Choroid plexus epithelial cell (primary cell): ENCODE results near the gene TOMM70.

Source experiments
- DNase-seq: peaks from one replicate; pipeline ENCODE4 v3.0.0-alpha.2; 2010; ENCODE audit warnings: low read depth
- H3K4me3 ChIP-seq: 2 replicates; pipeline ENCODE4 v1.5.1; 2011; ENCODE audit warnings: low read depth, mild to moderate bottlenecking, control low read depth, low read length, moderate library complexity
- TF ChIP-seq, protein P1 (sequence below): conservative IDR thresholded peaks from 2 replicates; pipeline ENCODE4 v1.5.1; 2011; ENCODE audit warnings: low read depth, mild to moderate bottlenecking, control low read depth, inconsistent platforms, low read length, moderate library complexity

TOMM70 gene

DNA sequence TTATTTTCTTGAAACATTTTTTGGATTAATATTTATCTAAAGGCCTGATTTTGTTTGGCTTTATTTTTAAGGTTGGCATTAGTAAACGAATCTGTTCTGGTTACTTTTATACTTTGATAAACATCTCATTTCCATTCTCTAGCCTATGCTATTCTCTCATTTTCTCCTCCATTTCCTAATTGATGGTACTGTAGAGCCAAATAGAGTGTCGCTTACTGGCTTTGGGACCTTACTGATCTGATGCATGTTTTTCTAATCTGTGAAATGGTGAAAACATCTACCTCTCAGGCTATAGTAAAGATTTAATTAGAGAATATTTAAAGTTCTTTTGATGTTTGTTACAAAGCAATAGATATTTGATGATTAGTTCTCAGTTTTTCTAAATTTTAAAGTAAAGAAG lies 2.0 kb upstream of the TOMM70 start:
- no peak for DNase-seq
- H3K4me3 ChIP-seq, result peak overlapping the region; percentile 96
- TF ChIP-seq, protein P1, sequence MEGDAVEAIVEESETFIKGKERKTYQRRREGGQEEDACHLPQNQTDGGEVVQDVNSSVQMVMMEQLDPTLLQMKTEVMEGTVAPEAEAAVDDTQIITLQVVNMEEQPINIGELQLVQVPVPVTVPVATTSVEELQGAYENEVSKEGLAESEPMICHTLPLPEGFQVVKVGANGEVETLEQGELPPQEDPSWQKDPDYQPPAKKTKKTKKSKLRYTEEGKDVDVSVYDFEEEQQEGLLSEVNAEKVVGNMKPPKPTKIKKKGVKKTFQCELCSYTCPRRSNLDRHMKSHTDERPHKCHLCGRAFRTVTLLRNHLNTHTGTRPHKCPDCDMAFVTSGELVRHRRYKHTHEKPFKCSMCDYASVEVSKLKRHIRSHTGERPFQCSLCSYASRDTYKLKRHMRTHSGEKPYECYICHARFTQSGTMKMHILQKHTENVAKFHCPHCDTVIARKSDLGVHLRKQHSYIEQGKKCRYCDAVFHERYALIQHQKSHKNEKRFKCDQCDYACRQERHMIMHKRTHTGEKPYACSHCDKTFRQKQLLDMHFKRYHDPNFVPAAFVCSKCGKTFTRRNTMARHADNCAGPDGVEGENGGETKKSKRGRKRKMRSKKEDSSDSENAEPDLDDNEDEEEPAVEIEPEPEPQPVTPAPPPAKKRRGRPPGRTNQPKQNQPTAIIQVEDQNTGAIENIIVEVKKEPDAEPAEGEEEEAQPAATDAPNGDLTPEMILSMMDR, result no peak

DNA sequence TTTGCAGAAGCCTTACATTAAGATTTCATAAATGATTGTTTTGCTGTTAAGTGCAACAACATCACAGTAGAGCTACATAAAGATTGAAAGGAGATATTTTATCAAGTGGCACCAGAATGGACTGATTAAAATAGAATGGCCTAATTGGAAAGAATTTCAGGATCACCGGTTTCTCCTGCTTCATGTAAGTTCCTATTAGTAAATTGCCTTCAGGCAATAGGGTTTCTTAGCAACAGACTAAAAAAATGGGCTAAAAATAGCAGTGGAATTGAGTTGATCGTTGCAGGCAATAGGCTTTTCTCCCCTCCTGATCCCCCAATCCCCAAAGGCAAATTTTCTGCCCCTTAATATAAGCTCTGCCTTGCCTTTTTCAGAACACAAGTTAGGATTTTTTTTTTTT lies 1.4 kb upstream of the TOMM70 start:
- peak; percentile 51 for DNase-seq
- TF ChIP-seq, protein P1, result no peak
- peak overlapping the region; percentile 96 for H3K4me3 ChIP-seq

DNA sequence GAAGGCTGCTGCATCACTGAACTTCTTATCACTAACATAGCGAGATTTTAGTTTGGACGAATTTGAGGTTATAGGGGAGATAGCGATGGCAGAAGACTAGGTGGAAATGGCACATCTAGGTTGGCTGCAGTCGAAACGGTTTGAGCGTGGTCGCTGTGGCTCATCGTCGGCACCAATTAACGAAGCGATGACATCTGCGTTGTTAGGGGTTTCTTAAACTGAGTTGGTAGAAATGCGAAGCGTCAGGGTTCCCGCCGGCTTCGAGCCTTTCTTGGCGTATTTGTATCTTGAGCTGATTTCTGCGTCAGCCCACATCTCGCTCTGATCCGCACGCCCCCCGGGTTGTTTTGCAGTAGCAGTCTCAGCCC lies 769 bp upstream of the TOMM70 start:
- TF ChIP-seq, protein P1, result no peak
- DNase-seq, result peak; percentile 61
- H3K4me3 ChIP-seq, result peak overlapping the region; percentile 96

DNA sequence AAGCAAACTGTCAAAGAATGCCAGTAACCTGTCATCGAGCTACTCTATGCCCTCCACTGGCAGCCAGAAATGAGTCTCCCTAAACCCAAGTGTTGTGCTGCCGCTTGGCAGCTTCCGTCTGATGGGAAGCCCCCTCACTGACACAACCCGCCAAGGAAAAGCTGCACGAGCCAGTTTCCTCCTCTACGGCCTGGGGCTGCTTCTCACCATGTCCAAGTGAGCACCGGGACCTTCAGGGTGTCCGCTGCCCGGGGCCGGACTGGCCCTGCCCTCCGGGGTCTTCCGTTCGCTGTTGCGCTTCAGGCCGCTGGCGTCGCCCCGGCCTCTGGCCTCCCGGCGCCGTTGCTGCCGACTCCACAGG lies 490 bp downstream of the TOMM70 start:
- DNase-seq, result no peak
- peak overlapping the region; percentile 96 for H3K4me3 ChIP-seq
- TF ChIP-seq, protein P1, result no peak

DNA sequence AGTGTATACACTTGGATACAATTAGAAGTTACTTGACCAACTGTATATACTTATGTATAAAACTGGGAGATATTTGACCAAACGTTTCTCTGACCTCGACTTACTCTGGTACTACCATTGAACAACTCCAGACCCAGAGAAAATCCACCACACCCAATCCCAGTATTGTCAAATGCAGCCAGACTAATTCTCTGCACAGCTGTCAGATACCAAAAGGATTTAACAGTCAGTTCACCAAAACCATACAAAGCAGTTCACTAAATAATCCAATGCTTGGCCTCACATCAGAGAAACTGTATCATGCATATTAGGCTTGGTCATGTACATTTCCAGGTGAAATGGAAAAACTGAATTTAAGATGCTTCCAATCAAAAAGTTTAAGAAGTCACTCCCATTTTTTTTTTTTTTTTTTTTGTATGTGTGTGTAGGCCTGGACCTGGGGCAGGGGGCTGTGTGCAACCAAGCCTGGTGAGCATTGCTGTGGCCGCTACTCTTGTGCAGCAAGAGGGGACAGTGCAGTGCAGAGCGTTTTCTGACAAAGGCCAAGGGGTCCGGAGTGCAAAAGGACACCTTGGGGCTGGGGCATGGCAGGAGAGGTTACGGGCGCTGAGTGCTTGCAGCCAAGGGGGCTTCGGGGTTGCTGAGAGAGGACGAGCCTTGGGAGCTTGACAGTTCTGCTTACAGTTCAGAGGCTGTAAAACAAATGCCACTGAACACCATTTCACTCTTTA lies 1.4 kb downstream of the TOMM70 start:
- H3K4me3 ChIP-seq, result peak overlapping the region; percentile 96
- DNase-seq, result no peak
- TF ChIP-seq, protein P1, result no peak

DNA sequence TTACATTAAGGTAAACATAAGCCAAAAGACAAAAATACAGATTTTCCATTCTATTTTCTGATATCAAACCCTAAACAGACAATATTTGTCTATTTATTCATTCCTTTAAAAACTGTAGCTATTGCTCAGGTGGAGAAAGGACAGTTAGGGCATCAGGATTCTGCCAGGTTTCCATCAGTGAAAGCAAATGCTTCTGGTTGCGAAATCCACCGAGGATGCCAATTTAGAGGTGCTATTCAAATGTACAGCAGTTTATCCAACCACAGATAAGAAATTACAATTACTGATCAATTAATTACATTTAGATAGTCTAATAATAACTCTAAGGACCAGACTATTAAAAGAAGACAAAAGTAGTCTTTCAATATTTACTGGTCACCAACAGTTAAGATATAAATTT lies 3.9 kb downstream of the TOMM70 start:
- TF ChIP-seq, protein P1, result no peak
- no peak for DNase-seq
- no peak overlapping the region for H3K4me3 ChIP-seq
